ENCODE data around the gene CRTC3. TPM values are rescaled to one million over a fixed set of nuclear protein-coding genes. Genes with fewer than 3 reads are reported as not detected.

Gene CRTC3
- total and polyA plus RNA-seq, 2 of the 4 experiments (the other 2 are of a cell fraction): 4.7 to 14.8 TPM

DNA sequence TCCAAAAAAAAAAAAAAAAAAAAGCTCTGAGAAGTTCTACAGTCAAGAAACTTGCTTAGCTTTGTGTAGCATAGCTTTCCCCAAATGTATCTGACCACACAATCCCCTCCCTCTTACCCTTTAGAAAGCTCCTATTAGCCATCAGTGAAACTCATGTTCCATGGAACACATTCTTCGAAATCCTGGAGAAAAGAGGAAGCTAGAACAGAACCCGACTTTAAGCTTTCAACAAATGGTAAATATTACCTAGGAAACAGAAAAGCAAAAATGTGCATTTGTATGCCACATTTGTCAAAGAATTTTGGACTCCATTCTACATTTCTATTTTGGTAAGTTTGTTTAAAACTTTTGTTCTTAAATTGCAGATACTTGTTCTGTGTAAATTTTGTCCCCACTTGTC, 17.4 kb upstream of the CRTC3 start:
- H3K4ac ChIP-seq (ENCODE audit: low read depth, low read length): no peak overlapping the region
- H4K8ac ChIP-seq (ENCODE audit: low read depth in 2 of 2, low read length in 2 of 2): no peak overlapping the region
- H3K4me1 ChIP-seq (ENCODE audit: control insufficient read depth, insufficient read depth, low read length): no peaks in the 10 kb centered on the region
- H3K4me2 ChIP-seq (ENCODE audit: low read depth, low read length): no peak overlapping the region
- no peak overlapping the region for H3K27ac ChIP-seq (ENCODE audit: insufficient read depth, low read length)
- no peak overlapping the region for H2BK120ac ChIP-seq (ENCODE audit: low read depth, low read length)
- H2AK9ac ChIP-seq (replicated peaks; ENCODE audit: low read depth, low read length, poor library complexity): no peak overlapping the region
- H4K91ac ChIP-seq (ENCODE audit: insufficient read depth, low read depth, low read length): no peak overlapping the region
- H3K36me3 ChIP-seq (ENCODE audit: control insufficient read depth, insufficient read depth, low read length): no peaks in the 10 kb centered on the region
- no peaks in the 10 kb centered on the region for H3K9me3 ChIP-seq (ENCODE audit: control insufficient read depth, insufficient read depth, low read length)
- intact Hi-C loops (cut with micrococcal nuclease): no loop called here
- H3K18ac ChIP-seq (ENCODE audit: low read depth, low read length): no peak overlapping the region
- in situ Hi-C loops (cut with MboI; ENCODE audit: low sequenced_read_pairs): no loop called here
- H2BK15ac ChIP-seq (ENCODE audit: low read depth, low read length): no peak overlapping the region
- no CpG with 5 or more reads among the region's 2 CpGs for WGBS, 2 experiments (ENCODE audit: extremely low coverage in 2 of 2, insufficient read length in 1 of 2)
- no peak overlapping the region for H2AK5ac ChIP-seq (ENCODE audit: low read depth, low read length)
- H4K5ac ChIP-seq (ENCODE audit: low read depth, low read length): no peak overlapping the region
- no peaks in the 10 kb centered on the region for H3K9me1 ChIP-seq (ENCODE audit: insufficient read depth, low read length)
- BruUV-seq (replicated peaks): no TSS peak
- H2AFZ ChIP-seq (replicated peaks; ENCODE audit: low read length, poor library complexity): no peak overlapping the region
- H3K23ac ChIP-seq (ENCODE audit: low read depth, low read length): no peak overlapping the region
- H3K27me3 ChIP-seq (ENCODE audit: control insufficient read depth, insufficient read depth, low read length): no peaks in the 10 kb centered on the region
- dilution Hi-C loops (cut with HindIII; ENCODE audit: low sequenced_read_pairs, unreplicated experiment): no loop called here
- H4K20me1 ChIP-seq (ENCODE audit: insufficient read depth, low read length): no peaks in the 10 kb centered on the region
- CTCF ChIA-PET: no interaction called here
- H3K4me3 ChIP-seq (ENCODE audit: insufficient read depth, low read depth, low read length): no peak overlapping the region
- no peak overlapping the region for H2BK20ac ChIP-seq (ENCODE audit: low read depth, low read length)
- no peak overlapping the region for H3K9ac ChIP-seq (ENCODE audit: low read depth, low read length)
- POLR2A ChIA-PET (ENCODE audit: unreplicated experiment): interaction anchor here (0.5 kb wide), 1 partner anchor 54 kb away, joined by 3 read pairs; no protein-coding TSS in a partner anchor
- H2BK5ac ChIP-seq (ENCODE audit: low read depth, low read length, poor library complexity, severe bottlenecking): no peak overlapping the region
- no peaks in the 10 kb centered on the region for H3K79me1 ChIP-seq (ENCODE audit: low read depth in 1 of 2, low read length in 2 of 2)
- DNase-seq (no peak), ATAC-seq (ENCODE audit: low read depth) (no peak)
- no peak overlapping the region for H3K14ac ChIP-seq (replicated peaks; ENCODE audit: low read depth, low read length)
- no peak overlapping the region for H3K56ac ChIP-seq (ENCODE audit: extremely low read depth, insufficient read depth, low read length)
- no peak for TF ChIP-seq RFX5 (IDR thresholded peaks at IDR 0.05; ENCODE audit: low read depth, low read length)
- TF ChIP-seq, protein P1, sequence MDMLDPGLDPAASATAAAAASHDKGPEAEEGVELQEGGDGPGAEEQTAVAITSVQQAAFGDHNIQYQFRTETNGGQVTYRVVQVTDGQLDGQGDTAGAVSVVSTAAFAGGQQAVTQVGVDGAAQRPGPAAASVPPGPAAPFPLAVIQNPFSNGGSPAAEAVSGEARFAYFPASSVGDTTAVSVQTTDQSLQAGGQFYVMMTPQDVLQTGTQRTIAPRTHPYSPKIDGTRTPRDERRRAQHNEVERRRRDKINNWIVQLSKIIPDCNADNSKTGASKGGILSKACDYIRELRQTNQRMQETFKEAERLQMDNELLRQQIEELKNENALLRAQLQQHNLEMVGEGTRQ (IDR thresholded peaks at IDR 0.05; ENCODE audit: low read depth, low read length): no peak
- TF ChIP-seq SMC3 (IDR thresholded peaks at IDR 0.05; ENCODE audit: low read depth, low read length): no peak
- no peak for TF ChIP-seq POLR2A (IDR thresholded peaks at IDR 0.05; ENCODE audit: low read depth, low read length)
